GM06990 (cell line): ENCODE data around the gene C16orf86.

ENCODE experiments used
- DNase-seq: peaks from one replicate; pipeline ENCODE4 v3.0.0-alpha.2; 2011; ENCODE audit not compliant: insufficient read length; ENCODE audit errors: extremely low read depth
- H3K27me3 ChIP-seq: replicated peaks from 2 replicates; pipeline ENCODE4 v1.6.0; 2011; ENCODE audit warnings: low read length; ENCODE audit not compliant: control insufficient read depth, insufficient read depth
- H3K36me3 ChIP-seq: 2 replicates; pipeline ENCODE4 v1.5.1; 2011; ENCODE audit warnings: low read length; ENCODE audit not compliant: control insufficient read depth, insufficient read depth
- H3K4me3 ChIP-seq: replicated peaks from 2 replicates; pipeline ENCODE4 v1.5.1; 2011; ENCODE audit warnings: low read depth, mild to moderate bottlenecking, control low read depth, low read length
- CTCF ChIP-seq: IDR thresholded peaks from 2 replicates; pipeline ENCODE4 v1.5.1; 2011; ENCODE audit warnings: low read length, control low read depth, mild to moderate bottlenecking, inconsistent platforms; ENCODE audit not compliant: insufficient read depth, poor library complexity, severe bottlenecking

Gene C16orf86

DNA sequence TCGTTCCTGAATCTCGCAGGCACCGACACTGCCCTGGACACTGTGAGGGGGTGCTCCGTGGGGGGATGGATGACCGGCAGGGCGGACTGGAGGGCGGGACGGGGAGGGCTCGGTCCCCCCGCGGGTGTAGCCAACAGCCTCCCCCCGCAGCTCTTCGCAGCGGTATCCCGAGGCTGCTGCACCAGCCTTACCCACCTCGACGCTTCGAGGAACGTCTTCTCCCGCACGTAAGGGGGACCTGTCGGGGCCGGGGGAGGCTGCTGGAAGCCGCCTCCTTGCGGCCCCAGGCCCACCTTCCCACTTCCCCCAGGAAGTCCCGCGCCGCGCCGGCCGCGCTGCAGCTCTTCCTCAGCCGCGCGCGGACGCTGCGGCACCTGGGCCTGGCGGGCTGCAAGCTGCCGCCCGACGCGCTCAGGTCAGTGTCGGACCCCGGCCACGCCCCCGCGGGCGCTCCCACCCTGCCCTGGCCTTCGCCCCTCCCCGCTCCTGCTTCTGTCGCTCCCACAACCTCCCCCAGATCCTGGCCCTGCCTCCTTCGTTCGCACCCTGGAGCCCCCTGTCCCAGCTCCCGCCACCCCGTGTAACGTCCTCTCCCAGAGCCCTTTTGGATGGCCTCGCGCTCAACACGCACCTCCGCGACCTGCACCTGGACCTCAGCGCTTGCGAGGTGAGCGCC, 18.4 kb upstream of the C16orf86 start:
- TF ChIP-seq CTCF: no peak
- peaks cover 42% of the 10 kb centered on the region for H3K36me3 ChIP-seq
- H3K27me3 ChIP-seq: no peaks in the 10 kb centered on the region
- DNase-seq: no peak
- H3K4me3 ChIP-seq: no peak overlapping the region

DNA sequence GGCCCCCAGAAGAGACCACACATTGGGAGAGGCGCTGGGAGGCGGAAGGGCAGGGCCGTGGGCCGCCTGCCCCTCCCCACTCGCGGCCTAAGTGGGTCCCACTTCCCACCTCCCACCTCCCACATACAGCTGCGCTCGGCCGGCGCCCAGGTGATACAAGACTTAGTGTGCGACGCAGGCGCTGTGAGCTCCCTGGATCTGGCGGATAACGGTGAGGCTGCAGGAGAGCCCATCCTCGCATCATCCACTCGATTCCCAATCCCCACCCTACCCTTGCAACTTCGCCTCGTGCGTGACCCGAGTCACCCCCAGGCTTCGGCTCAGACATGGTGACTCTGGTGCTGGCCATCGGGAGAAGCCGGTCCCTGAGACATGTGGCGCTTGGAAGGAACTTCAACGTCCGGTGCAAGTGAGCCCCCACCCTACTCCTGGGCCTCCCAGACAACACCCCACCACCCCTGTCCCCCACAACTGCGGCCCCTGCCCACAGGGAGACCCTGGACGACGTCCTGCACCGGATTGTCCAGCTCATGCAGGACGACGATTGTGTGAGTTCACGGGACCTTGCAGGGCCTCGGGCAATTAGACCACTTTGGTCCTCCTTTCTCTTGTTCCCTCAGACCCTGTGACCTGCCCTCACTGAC, 17.7 kb upstream of the C16orf86 start:
- no peaks in the 10 kb centered on the region for H3K27me3 ChIP-seq
- TF ChIP-seq CTCF: no peak
- H3K36me3 ChIP-seq: peaks cover 42% of the 10 kb centered on the region
- H3K4me3 ChIP-seq: no peak overlapping the region
- no peak for DNase-seq

- DNase-seq: no peak
- Histone ChIP-seq H3K36me3 (peaks cover 47% of the 10 kb centered on the region), H3K4me3 (no peak overlapping the region), H3K27me3 (no peaks in the 10 kb centered on the region)
- TF ChIP-seq CTCF: no peak
Observed at GRCh38 chr16:67649494-67649931, 17.1 kb upstream of the C16orf86 start.

DNA sequence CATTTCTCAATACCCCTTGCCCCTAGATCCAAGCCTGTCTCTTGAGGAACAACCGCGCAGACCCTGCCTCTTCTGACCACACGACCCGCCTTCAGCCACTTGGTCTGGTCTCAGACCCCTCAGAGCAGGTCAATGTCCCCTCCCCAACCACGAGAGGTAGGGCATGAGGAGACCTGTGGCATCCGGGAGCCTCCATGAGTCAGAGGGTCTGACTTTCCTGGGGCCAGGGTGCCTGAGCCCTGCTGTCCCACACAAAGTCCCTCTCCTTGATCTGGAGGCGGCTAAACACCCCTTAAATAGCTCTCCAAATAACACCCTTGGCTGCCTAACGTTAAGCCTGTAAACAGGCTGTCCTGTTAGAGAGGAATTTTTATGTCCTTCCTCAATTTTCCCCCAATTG, 16.6 kb upstream of the C16orf86 start:
- no peak for DNase-seq
- no peak for TF ChIP-seq CTCF
- peaks cover 50% of the 10 kb centered on the region for H3K36me3 ChIP-seq
- no peak overlapping the region for H3K4me3 ChIP-seq
- H3K27me3 ChIP-seq: no peaks in the 10 kb centered on the region

- H3K4me3 ChIP-seq: no peak overlapping the region
- TF ChIP-seq CTCF: no peak
- peaks cover 51% of the 10 kb centered on the region for H3K36me3 ChIP-seq
- no peaks in the 10 kb centered on the region for H3K27me3 ChIP-seq
- no peak for DNase-seq
Observed at GRCh38 chr16:67651039-67651438, 15.6 kb upstream of the C16orf86 start.

DNA sequence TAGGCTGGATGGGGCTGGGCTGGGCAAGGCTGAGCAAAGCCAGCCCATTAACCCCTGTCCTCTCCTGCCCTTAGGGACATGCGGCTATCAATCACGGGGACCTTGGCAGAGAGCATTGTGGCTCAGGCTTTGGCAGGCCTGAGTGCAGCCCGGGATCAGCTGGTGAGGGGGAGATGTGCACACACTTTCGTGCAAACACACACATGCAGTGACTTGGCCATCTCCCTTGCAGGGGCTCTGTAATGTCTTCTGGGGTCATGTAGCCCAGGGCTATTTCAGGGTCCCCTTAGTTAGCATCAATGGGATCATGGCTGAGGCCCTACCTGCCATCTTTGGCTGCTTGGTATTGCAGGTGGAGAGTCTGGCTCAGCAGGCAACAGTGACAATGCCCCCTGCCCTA, 14.8 kb upstream of the C16orf86 start:
- TF ChIP-seq CTCF: no peak
- Histone ChIP-seq H3K36me3 (peaks cover 51% of the 10 kb centered on the region), H3K27me3 (no peaks in the 10 kb centered on the region), H3K4me3 (no peak overlapping the region)
- DNase-seq: no peak
